Measurements from ENCODE around the gene CST2. TPM values are rescaled to one million over a fixed set of nuclear protein-coding genes. Genes with fewer than 3 reads are reported as not detected.

Gene CST2, protein sequence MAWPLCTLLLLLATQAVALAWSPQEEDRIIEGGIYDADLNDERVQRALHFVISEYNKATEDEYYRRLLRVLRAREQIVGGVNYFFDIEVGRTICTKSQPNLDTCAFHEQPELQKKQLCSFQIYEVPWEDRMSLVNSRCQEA
- total RNA-seq: 1.2 to 1.7 TPM (median 1.5 TPM) in 3 replicates

DNA sequence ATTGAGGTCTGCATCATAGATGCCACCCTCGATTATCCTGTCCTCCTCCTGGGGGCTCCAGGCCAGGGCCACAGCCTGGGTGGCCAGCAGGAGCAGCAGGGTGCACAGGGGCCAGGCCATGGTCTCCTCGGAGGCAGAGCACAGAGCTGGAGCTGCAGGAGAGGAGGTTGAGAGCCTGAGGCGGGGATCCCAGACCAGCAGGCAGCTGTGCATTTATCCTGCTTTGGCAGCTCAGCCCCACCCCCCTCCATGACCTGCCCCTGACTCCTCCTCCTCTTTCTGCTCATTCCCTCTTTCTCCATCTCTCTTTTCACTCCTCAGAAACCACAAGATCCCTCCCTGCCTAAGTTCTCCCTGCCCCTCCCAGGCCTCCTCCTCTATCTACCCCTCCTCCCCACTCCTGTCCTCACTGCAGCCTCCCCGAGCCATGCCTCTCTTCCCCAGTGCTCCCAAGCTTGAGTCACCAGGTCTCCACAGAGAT, at the start of gene CST2:
Gene CST2, minus strand, starts transcription at position 189 of the 481 bp plus-strand sequence. Its CDS starts 69 bp downstream, at position 120.
- Mint-ChIP-seq H3K4me3 (no peak within 1 kb of the TSS), H3K9me3 (no peaks in the 10 kb centered on the region), H3K36me3 (no peaks in the 10 kb centered on the region), H3K27me3 (ENCODE audit: low read depth) (no peaks in the 10 kb centered on the region), H3K27ac (no peak within 1 kb of the TSS), H3K4me1 (peaks cover 10% of the 10 kb centered on the region)
- TF ChIP-seq, protein P1, sequence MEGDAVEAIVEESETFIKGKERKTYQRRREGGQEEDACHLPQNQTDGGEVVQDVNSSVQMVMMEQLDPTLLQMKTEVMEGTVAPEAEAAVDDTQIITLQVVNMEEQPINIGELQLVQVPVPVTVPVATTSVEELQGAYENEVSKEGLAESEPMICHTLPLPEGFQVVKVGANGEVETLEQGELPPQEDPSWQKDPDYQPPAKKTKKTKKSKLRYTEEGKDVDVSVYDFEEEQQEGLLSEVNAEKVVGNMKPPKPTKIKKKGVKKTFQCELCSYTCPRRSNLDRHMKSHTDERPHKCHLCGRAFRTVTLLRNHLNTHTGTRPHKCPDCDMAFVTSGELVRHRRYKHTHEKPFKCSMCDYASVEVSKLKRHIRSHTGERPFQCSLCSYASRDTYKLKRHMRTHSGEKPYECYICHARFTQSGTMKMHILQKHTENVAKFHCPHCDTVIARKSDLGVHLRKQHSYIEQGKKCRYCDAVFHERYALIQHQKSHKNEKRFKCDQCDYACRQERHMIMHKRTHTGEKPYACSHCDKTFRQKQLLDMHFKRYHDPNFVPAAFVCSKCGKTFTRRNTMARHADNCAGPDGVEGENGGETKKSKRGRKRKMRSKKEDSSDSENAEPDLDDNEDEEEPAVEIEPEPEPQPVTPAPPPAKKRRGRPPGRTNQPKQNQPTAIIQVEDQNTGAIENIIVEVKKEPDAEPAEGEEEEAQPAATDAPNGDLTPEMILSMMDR (IDR thresholded peaks at IDR 0.05; ENCODE audit: unreplicated experiment): no peak
- DNase-seq (ENCODE audit: low spot score in 2 of 2, unreplicated experiment in 2 of 2): no peak

DNA sequence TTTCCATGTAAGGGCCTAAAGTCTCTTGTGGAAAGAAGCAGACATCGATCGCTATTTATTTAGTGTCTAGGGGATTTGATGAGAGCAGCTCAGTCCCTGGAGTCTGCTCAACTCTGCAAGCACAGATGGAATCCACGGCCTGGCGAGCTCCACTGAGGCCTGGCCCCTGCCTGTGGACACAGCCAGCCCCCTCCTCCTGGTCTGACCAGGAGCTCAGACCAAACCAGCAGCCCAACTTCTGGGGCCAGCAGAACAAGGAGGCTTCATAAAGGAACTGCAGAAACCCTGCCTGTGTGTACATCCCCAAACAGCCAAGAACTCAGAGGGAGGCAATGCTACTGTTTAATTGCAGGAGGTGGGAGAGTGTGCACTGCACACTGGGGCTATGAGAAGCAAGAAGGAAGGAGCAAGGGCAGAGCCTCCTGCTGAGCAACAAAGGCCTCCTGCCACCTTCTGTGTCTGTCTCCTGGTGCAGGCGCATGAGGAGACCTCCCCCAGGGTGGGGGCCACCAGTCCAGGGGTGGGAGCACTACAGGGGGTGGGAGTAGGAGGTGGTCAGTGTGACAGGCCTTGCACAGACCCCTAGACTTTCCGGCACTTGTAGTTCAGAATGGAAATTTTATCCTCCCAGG, 49.2 kb upstream of the CST2 start:
- Mint-ChIP-seq H3K4me3 (no peak overlapping the region), H3K27me3 (ENCODE audit: low read depth) (peaks cover 4% of the 10 kb centered on the region), H3K36me3 (no peaks in the 10 kb centered on the region), H3K27ac (no peak overlapping the region), H3K9me3 (no peaks in the 10 kb centered on the region), H3K4me1 (peaks cover 9% of the 10 kb centered on the region)
- DNase-seq (ENCODE audit: low spot score in 2 of 2, unreplicated experiment in 2 of 2): no peak
- TF ChIP-seq, protein P1 (IDR thresholded peaks at IDR 0.05; ENCODE audit: unreplicated experiment): no peak

DNA sequence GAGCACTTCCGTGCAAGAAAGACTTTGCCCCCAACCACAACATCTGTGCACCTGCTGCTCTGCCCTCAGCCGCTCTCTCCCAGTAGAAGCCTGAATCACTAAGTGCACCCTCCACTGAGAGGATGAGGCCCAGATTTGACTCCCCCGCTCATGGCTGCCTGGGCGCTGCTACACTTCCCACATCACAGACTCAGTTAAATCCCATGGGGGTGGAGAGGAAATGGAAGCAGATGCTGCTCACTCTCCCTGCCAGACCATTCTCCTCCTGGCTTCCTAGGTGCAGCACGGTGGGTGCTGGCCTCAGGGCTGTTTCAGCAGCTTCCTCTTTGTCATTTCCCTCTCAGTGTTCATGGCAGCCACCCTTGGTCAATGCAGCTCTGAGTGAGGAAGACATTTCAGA, 48.2 kb upstream of the CST2 start:
- Mint-ChIP-seq H3K36me3 (no peaks in the 10 kb centered on the region), H3K9me3 (no peaks in the 10 kb centered on the region), H3K27me3 (ENCODE audit: low read depth) (peaks cover 13% of the 10 kb centered on the region), H3K4me3 (no peak overlapping the region), H3K4me1 (peaks cover 2% of the 10 kb centered on the region), H3K27ac (no peak overlapping the region)
- no peak for DNase-seq (ENCODE audit: low spot score in 2 of 2, unreplicated experiment in 2 of 2)
- TF ChIP-seq, protein P1 (IDR thresholded peaks at IDR 0.05; ENCODE audit: unreplicated experiment): no peak

DNA sequence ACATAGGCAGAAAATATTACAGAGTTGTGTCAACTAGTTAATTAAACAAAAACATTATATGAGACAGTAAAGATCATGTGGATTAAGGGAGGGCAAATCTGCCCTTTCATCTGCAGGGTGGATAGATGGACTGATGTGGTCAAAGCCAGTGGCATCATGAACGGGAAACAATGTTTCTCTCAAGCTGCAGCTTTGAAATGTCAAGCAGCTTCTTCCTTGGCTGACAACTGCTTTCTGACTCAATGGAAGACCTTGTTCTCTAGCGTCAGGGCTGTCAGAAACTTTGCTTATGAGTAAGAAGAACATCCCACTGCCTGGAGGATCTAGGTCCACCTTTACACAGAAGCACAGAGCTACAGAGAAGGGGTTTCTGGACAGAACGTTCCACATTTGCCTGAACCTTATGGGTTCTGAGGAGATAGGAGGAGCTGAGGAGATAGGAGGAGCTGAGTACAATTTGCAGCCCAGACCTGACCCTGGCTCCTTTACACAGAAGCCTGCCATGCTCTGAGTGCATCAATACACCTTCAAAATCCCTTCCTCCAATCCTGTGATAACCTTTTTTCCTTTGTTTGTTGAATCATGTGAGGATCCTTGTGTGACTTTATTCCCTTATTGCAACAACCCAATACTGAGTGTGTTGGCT, 47.0 kb upstream of the CST2 start:
- Mint-ChIP-seq H3K27me3 (ENCODE audit: low read depth) (peaks cover 25% of the 10 kb centered on the region), H3K9me3 (no peaks in the 10 kb centered on the region), H3K4me3 (no peak overlapping the region), H3K36me3 (no peaks in the 10 kb centered on the region), H3K27ac (no peak overlapping the region), H3K4me1 (no peaks in the 10 kb centered on the region)
- TF ChIP-seq, protein P1 (IDR thresholded peaks at IDR 0.05; ENCODE audit: unreplicated experiment): no peak
- no peak for DNase-seq (ENCODE audit: low spot score in 2 of 2, unreplicated experiment in 2 of 2)

DNA sequence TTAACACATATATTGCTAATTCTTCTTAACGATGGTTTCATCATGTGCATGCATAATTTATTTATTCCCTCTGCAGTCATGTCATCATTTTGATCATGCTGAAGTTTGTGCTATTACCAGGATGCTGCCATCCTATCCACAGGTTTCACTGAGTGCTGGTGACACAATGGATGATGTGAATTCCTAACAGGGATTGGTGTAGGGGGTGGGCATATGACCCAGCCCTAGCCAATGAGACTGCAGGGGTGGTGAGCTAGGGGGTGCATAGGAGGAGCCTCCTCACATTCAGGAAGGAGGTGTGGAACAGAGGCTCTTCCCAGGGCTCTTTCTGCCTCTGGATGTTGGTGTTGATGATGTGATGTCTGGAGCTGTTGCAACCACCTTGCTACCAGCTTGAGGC, 45.5 kb upstream of the CST2 start:
- H3K27ac Mint-ChIP-seq: no peak overlapping the region
- TF ChIP-seq, protein P1 (IDR thresholded peaks at IDR 0.05; ENCODE audit: unreplicated experiment): no peak
- H3K27me3 Mint-ChIP-seq (ENCODE audit: low read depth): peaks cover 36% of the 10 kb centered on the region
- H3K4me1 Mint-ChIP-seq: peaks cover under 1% of the 10 kb centered on the region
- DNase-seq (ENCODE audit: low spot score in 2 of 2, unreplicated experiment in 2 of 2): no peak
- no peaks in the 10 kb centered on the region for H3K36me3 Mint-ChIP-seq
- H3K9me3 Mint-ChIP-seq: no peaks in the 10 kb centered on the region
- H3K4me3 Mint-ChIP-seq: no peak overlapping the region

Data from mesothelial cell of epicardium (in vitro differentiated cells).